SK-N-SH treated with all-trans-retinoic acid at 6 μM for 48 hours (cell line): ENCODE measurements around the gene DDIAS.

Experiments used
- ATAC-seq: fragments of 200-7000 bp; cut with Tn5 transposase; 3 replicates; pipeline ENCODE4 v1.9.1; 2020; ENCODE audit warnings: mild to moderate bottlenecking, moderate library complexity
- ARNTL ChIP-seq: fragments of 450-650 bp; formaldehyde crosslinking; IDR thresholded peaks from 2 replicates; pipeline ENCODE4 v1.5.0; 2020; ENCODE audit warnings: low read depth, mild to moderate bottlenecking, moderate library complexity, borderline replicate concordance
- BACH2 ChIP-seq: fragments of 250-450 bp; sonication (Bioruptor Pico); IDR thresholded peaks from 2 replicates; pipeline ENCODE4 v1.9.0; 2021; ENCODE audit warnings: mild to moderate bottlenecking, borderline replicate concordance
- CREB5 ChIP-seq: fragments of 250-450 bp; sonication (Bioruptor Pico); IDR thresholded peaks from 2 replicates; pipeline ENCODE4 v1.5.1; 2020; ENCODE audit warnings: low read depth, mild to moderate bottlenecking, moderate library complexity
- CSDC2 ChIP-seq: fragments of 250-450 bp; sonication (Bioruptor Pico); IDR thresholded peaks from 2 replicates; pipeline ENCODE4 v1.5.0; 2020; ENCODE audit warnings: mild to moderate bottlenecking, moderate library complexity
- CSRNP3 ChIP-seq: fragments of 250-450 bp; sonication (Bioruptor Pico); IDR thresholded peaks from 2 replicates; pipeline ENCODE4 v1.5.1; 2021; ENCODE audit warnings: mild to moderate bottlenecking, moderate library complexity
- ESRRG ChIP-seq: fragments of 250-450 bp; sonication (Bioruptor Pico); IDR thresholded peaks from 2 replicates; pipeline ENCODE4 v1.6.1; 2021; ENCODE audit warnings: mild to moderate bottlenecking
- GLIS3 ChIP-seq: fragments of 250-450 bp; sonication (Bioruptor Pico); IDR thresholded peaks from 2 replicates; pipeline ENCODE4 v1.5.0; 2020; ENCODE audit warnings: mild to moderate bottlenecking, moderate library complexity
- ISL1 ChIP-seq: fragments of 250-450 bp; sonication (Bioruptor Pico); IDR thresholded peaks from 2 replicates; pipeline ENCODE4 v2.1.2; 2022; ENCODE audit warnings: mild to moderate bottlenecking, moderate library complexity
- OSR1 ChIP-seq: fragments of 250-450 bp; sonication (Bioruptor Pico); IDR thresholded peaks from 2 replicates; pipeline ENCODE4 v1.8.0; 2022; ENCODE audit warnings: moderate library complexity, mild to moderate bottlenecking, inconsistent platforms
- PATZ1 ChIP-seq: fragments of 250-450 bp; sonication (Bioruptor Pico); IDR thresholded peaks from 2 replicates; pipeline ENCODE4 v1.8.0; 2020; ENCODE audit warnings: mild to moderate bottlenecking, moderate library complexity, borderline replicate concordance
- POU6F1 ChIP-seq: fragments of 250-450 bp; sonication (Bioruptor Pico); IDR thresholded peaks from 2 replicates; pipeline ENCODE4 v1.8.0; 2021; ENCODE audit warnings: low read depth, mild to moderate bottlenecking, moderate library complexity, borderline replicate concordance
- PPARA ChIP-seq: fragments of 250-450 bp; sonication (Bioruptor Pico); IDR thresholded peaks from 2 replicates; pipeline ENCODE4 v1.5.0; 2020; ENCODE audit warnings: mild to moderate bottlenecking, borderline replicate concordance
- RARB ChIP-seq: fragments of 250-450 bp; sonication (Bioruptor Pico); IDR thresholded peaks from 2 replicates; pipeline ENCODE4 v1.8.0; 2021; ENCODE audit warnings: mild to moderate bottlenecking, moderate library complexity
- SNAI2 ChIP-seq: fragments of 250-450 bp; sonication (Bioruptor Pico); IDR thresholded peaks from 2 replicates; pipeline ENCODE4 v1.5.0; 2020; ENCODE audit warnings: mild to moderate bottlenecking, moderate library complexity
- TCF4 ChIP-seq: fragments of 250-450 bp; sonication (Bioruptor Pico); IDR thresholded peaks from 2 replicates; pipeline ENCODE4 v1.8.0; 2021; ENCODE audit warnings: mild to moderate bottlenecking, moderate library complexity, borderline replicate concordance
- TOX ChIP-seq: fragments of 250-450 bp; sonication (Bioruptor Pico); IDR thresholded peaks from 2 replicates; pipeline ENCODE4 v1.8.0; 2021; ENCODE audit warnings: mild to moderate bottlenecking, moderate library complexity, borderline replicate concordance
- TSHZ2 ChIP-seq: fragments of 250-450 bp; sonication (Bioruptor Pico); IDR thresholded peaks from 2 replicates; pipeline ENCODE4 v1.5.0; 2020; ENCODE audit warnings: mild to moderate bottlenecking, moderate library complexity
- ZC3H10 ChIP-seq: fragments of 250-450 bp; sonication (Bioruptor Pico); IDR thresholded peaks from 2 replicates; pipeline ENCODE4 v1.5.1; 2021; ENCODE audit warnings: mild to moderate bottlenecking, moderate library complexity
- ZFP3 ChIP-seq: fragments of 250-450 bp; sonication (Bioruptor Pico); IDR thresholded peaks from 2 replicates; pipeline ENCODE4 v1.5.0; 2020; ENCODE audit warnings: mild to moderate bottlenecking, moderate library complexity
- ZFP30 ChIP-seq: fragments of 450-650 bp; formaldehyde crosslinking; IDR thresholded peaks from 2 replicates; pipeline ENCODE4 v1.5.0; 2022; ENCODE audit warnings: mild to moderate bottlenecking, moderate library complexity
- ZNF565 ChIP-seq: fragments of 450-650 bp; formaldehyde crosslinking; conservative IDR thresholded peaks from 2 replicates; pipeline ENCODE4 v1.5.0; 2020; ENCODE audit warnings: low read depth, mild to moderate bottlenecking, moderate library complexity
- ZNF70 ChIP-seq: fragments of 450-650 bp; formaldehyde crosslinking; IDR thresholded peaks from 2 replicates; pipeline ENCODE4 v1.5.0; 2020; ENCODE audit warnings: mild to moderate bottlenecking, moderate library complexity
- ZNF8 ChIP-seq: fragments of 450-650 bp; formaldehyde crosslinking; IDR thresholded peaks from 2 replicates; pipeline ENCODE4 v1.5.0; 2020; ENCODE audit warnings: mild to moderate bottlenecking, moderate library complexity

The DDIAS gene

GRCh38 chr11:82929121-82929520 is 27.6 kb downstream of the DDIAS start:
- ATAC-seq, result no peak
- TF ChIP-seq BACH2, result no peak
- TF ChIP-seq ARNTL, result no peak
- no peak for TF ChIP-seq PPARA (CRISPR knock-in tag)
- no peak for TF ChIP-seq CSRNP3 (CRISPR knock-in tag)
- no peak for TF ChIP-seq ZNF565 (CRISPR knock-in tag)
- TF ChIP-seq CSDC2 (CRISPR knock-in tag), result no peak
- TF ChIP-seq ISL1 (CRISPR knock-in tag), result no peak
- no peak for TF ChIP-seq PATZ1 (CRISPR knock-in tag)
- TF ChIP-seq GLIS3, result no peak
- no peak for TF ChIP-seq RARB (CRISPR knock-in tag)
- TF ChIP-seq TCF4 (CRISPR knock-in tag), result no peak
- TF ChIP-seq ZFP30 (CRISPR knock-in tag), result no peak
- TF ChIP-seq CREB5 (CRISPR knock-in tag), result no peak
- no peak for TF ChIP-seq POU6F1 (CRISPR knock-in tag)
- no peak for TF ChIP-seq ZC3H10 (CRISPR knock-in tag)
- no peak for TF ChIP-seq ZFP3 (CRISPR knock-in tag)
- TF ChIP-seq ESRRG (CRISPR knock-in tag), result no peak

- no peak for ATAC-seq
- no peak for TF ChIP-seq ISL1 (CRISPR knock-in tag)
- no peak for TF ChIP-seq CSDC2 (CRISPR knock-in tag)
- TF ChIP-seq SNAI2 (CRISPR knock-in tag), result no peak
- TF ChIP-seq GLIS3, result no peak
- TF ChIP-seq, all 23 proteins: peak for 0
Measured at GRCh38 chr11:82930229-82930628, 28.7 kb downstream of the DDIAS start.

GRCh38 chr11:82930734-82931133 is 29.2 kb downstream of the DDIAS start:
- no peak for ATAC-seq
- TF ChIP-seq ISL1 (CRISPR knock-in tag), result no peak
- no peak for TF ChIP-seq BACH2
- no peak for TF ChIP-seq ZFP3 (CRISPR knock-in tag)
- no peak for TF ChIP-seq GLIS3
- TF ChIP-seq ZNF70 (CRISPR knock-in tag), result no peak
- TF ChIP-seq OSR1, result no peak
- TF ChIP-seq ESRRG (CRISPR knock-in tag), result no peak
- no peak for TF ChIP-seq TOX (CRISPR knock-in tag)
- TF ChIP-seq ZNF8 (CRISPR knock-in tag), result no peak
- no peak for TF ChIP-seq CSRNP3 (CRISPR knock-in tag)
- TF ChIP-seq ZFP30 (CRISPR knock-in tag), result no peak
- no peak for TF ChIP-seq ZC3H10 (CRISPR knock-in tag)
- TF ChIP-seq POU6F1 (CRISPR knock-in tag), result no peak
- TF ChIP-seq CREB5 (CRISPR knock-in tag), result no peak
- TF ChIP-seq TCF4 (CRISPR knock-in tag), result no peak
- TF ChIP-seq RARB (CRISPR knock-in tag), result no peak
- TF ChIP-seq PPARA (CRISPR knock-in tag), result no peak
- TF ChIP-seq ZNF565 (CRISPR knock-in tag), result no peak
- TF ChIP-seq TSHZ2 (CRISPR knock-in tag), result no peak
